Frontal cortex (tissue), 4 donors: ENCODE data around the gene RASSF5. TPM values are rescaled to one million over a fixed set of nuclear protein-coding genes. Genes with fewer than 3 reads are reported as not detected.
A peak's percentile ranks its signal among the peaks of the same experiment; 100 is the strongest.

Source experiments
- DNase-seq, 2 donors: peaks; one replicate each; pipeline ENCODE4 v3.0.0; 2012; ENCODE audit warnings: low spot score in 2 of 2
- FAIRE-seq: peaks from 2 replicates; lab custom pipeline; 2012; peaks lifted over from hg19 to GRCh38; lab: Jason Lieb, UNC
- total RNA-seq: library from RNA; depleted of rRNA; stranded (reverse); fragments of >200 nt; gene quantifications from one replicate; pipeline ENCODE4 v1.2.3, GENCODE V29; 2014
- donor health status: control.
- donor health status: control.
- donor health status: control.

RASSF5 gene, protein sequence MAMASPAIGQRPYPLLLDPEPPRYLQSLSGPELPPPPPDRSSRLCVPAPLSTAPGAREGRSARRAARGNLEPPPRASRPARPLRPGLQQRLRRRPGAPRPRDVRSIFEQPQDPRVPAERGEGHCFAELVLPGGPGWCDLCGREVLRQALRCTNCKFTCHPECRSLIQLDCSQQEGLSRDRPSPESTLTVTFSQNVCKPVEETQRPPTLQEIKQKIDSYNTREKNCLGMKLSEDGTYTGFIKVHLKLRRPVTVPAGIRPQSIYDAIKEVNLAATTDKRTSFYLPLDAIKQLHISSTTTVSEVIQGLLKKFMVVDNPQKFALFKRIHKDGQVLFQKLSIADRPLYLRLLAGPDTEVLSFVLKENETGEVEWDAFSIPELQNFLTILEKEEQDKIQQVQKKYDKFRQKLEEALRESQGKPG
- total RNA-seq: 0.82 TPM

DNA sequence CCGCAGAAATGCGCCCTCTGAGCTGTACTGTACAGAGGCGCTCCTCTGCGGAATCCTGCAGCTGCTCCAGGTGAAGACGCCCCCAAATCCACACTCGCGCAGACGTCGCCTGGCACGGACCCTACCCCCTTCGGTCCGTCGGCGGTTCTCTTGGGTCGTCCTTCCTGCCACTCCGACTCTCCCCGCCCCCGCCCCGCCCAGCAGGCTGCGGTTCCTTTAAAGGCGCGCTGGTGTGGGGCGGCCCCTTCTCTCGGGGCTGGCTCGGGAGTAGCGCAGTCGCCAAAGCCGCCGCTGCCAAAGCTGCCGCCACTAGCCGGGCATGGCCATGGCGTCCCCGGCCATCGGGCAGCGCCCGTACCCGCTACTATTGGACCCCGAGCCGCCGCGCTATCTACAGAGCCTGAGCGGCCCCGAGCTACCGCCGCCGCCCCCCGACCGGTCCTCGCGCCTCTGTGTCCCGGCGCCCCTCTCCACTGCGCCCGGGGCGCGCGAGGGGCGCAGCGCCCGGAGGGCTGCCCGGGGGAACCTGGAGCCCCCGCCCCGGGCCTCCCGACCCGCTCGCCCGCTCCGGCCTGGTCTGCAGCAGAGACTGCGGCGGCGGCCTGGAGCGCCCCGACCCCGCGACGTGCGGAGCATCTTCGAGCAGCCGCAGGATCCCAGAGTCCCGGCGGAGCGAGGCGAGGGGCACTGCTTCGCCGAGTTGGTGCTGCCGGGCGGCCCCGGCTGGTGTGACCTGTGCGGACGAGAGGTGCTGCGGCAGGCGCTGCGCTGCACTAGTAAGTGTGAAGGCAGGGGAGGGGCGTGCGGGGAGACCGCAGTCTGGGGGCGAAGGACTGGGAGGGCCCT, at the start of gene RASSF5:
RASSF5 (plus strand) TSS at position 248 of the 846 bp plus-strand sequence; CDS start at position 320, 72 bp downstream.
- FAIRE-seq (no peak), DNase-seq (peak; percentile 71 to 80)

DNA sequence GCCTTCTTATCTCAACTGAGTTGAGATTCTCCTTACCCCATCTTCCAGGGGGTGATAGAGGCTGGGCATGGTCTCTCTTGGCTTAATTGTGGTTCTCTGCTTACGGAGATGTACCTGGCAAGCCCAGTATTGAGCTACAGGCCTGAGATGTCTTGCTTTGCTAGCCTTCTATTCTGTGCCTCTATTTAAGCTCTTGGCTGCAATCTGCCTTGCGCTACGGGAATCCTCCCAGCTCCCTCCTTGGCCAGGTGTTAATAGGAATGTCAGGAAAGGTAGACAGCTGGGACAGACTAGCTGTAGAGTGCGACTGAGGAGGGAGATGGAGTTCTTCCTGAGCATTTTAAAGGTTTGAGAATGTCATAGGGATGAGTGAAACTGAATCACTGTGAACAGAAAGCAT, 47.6 kb upstream of the RASSF5 start:
- FAIRE-seq (no peak), DNase-seq (no peak)

DNA sequence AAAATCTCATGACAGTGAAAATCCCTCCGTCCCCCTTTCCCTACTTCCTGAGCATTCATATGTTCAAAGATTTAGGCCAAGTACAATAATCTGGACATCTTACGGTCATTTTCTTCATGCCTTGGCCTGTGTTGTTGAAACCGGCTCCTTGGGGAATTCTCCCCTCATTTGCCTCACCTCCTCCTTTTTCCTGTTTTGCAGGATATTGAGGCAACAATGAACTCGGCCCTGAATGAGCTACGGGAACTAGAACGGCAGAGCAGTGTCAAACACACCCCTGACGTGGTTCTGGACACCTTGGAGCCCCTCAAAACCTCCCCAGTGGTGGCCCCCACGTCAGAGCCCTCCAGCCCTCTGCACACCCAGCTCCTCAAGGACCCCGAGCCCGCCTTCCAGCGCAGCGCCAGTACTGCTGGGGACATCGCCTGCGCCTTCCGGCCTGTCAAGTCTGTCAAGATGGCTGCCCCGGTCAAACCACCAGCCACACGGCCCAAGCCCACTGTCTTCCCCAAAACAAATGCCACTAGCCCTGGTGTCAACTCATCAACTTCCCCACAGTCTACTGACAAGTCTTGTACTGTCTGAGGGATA, 46.4 kb upstream of the RASSF5 start:
- no peak for FAIRE-seq
- no peak for DNase-seq

DNA sequence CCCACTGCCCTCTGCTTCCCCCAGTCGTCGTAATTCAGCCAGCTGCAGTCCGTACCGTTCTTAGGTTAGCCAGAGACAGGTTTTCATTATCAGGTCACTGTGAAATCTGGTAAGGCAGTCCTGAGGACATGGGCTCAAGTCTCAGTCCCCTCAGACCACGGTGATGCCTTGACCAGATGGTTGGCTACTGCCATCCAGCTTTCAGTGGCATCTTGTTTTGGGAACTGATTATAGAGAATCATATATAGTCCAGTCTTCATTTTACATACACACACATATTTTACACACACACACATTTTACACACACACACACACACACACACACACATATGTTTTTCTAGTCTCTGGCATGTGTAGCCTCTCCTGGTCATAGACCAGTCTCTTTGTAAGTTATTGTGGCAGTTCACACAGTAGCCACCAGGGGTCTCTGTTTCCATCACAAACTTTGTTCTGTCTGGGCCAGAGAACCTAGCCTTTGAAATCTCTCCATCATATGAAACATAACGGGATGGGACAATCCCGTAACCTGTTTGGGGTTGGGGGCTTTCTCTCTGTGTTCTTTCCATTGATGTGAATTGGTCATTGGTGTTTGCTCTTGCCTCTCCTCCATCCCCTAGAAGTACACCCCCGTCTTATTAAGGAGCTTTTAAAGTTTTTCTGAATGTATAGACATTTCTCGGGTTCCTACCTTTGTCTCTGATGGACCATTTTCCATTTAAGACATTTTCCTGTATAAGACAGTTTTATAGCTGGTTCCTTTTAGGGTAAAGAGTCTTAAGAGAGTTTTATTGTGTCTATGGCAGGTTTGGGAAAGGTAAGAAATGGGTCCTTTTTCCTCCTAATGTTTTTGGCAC, 45.5 kb upstream of the RASSF5 start:
- DNase-seq (peak; percentile 49 to 67), FAIRE-seq (no peak)

DNA sequence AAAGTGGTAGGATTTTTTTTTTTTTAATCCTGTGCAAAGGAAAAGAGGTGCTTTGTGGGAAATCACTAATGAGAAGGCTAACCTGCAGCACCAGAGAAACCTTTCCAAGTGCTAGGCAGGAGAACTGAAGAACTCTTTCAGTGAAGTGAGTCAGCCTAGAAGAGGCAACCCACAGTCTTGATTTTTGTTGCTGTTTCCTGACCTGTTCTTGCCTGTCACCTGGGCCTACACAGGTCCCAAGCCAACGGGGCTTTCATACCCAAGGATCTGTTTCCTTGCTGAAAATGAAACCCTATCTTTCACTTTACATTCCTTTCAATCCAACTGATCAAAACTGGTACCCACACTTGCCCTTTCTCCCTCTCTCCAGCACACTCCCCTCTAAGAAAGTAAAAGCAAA, 44.2 kb upstream of the RASSF5 start:
- no peak for FAIRE-seq
- no peak for DNase-seq

DNA sequence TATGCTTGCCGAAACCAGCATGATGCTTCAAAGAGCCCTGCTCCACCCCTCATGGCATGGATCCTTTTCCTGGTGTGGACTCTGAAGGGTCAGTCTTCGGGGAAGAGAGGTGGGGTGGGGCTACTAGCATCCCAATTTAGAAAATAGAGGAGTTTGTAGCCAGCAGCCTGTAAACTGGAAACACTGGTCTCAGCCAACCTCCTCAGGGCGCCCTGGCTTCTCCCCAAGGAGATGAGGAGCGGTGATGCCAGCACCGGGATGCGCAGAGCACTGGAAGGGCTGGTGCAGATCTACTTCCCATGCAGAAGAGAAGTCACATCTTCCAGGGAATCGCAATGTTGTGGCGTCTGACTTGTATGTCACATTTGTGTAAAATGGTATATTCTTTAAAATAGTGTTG, 43.4 kb upstream of the RASSF5 start:
- FAIRE-seq (no peak), DNase-seq (no peak)

DNA sequence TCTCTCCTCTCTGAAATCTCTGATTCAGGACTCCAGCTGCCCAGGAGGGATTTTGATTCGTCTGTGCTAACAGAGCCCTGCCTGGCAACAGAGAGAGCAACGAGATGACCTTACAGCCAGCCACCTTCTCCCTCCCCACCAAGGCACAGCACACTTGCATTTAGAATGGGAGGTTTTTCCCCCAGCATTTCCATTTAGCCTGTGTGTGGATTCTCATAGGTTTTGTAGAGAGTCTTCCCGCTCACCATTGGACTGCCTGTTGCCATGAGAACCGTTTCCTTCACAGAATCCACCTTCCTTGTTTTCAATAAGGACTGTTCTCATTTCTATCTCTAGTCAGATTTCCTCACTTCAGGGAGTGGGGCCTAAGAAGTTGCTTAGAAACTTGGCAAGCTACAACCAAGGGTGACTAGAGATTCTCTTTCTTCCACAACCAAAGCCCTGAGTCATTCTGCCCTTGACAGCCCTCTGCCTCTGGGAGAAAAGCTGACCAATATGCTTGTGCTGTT, 42.8 kb upstream of the RASSF5 start:
- DNase-seq (peak; percentile 44 to 65), FAIRE-seq (no peak)

DNA sequence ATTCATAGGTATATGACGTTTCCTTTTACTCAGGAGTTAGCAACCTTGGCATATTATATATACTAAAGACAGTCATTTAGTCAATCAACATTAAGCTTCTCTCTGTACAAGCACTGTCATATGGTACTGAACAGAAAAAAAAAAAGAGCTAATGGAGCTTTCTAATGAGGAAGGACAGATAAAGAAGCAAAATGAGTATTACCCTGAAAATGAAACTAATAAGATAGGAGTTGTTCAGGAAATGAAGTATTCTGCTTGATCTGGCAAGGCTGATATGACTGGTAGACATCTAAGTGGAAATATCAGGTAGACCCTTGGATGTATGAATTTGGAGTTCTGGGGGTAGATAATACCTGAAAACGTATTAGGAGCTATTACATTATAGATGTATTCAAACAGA, 41.4 kb upstream of the RASSF5 start:
- no peak for FAIRE-seq
- no peak for DNase-seq

DNA sequence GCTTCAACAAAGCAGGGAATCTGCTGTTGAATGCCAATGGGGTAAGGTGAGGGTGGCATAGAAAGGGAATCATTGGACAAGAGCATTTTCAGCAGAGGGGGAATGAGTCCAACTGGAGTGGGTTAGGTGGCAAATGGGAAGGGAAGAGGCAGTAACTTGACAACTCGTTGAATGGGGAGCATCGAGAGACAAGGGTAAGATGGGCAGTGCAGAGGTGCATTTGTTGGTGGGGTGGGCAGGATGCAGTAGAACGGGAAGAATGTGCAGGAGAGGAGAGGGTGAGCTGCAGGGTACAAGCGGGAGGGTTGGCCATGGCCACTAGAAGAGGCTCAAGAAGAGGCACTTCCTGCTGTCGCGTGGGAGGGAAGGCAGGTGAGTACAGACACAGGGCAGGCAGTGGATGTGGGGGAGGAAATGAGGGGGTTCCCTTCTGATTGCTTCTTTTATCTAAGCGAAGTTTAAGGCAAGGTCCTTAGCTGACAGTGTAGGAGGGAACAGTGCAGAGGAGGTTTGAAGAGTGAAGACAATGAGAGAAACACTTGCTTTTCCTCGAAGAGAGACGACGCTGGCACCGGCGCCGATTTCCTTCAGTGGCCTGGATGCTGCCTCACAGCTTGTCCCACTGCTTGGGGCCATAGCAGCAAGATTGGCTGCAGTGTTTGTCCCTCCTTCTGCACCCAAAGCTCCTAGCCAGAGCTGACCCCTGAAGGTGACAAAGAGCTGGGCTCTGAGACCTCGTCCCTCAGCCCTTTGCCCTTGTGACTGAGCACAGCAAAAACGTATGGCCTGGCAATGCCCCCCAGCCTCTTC, 40.3 kb upstream of the RASSF5 start:
- DNase-seq: no peak
- no peak for FAIRE-seq

DNA sequence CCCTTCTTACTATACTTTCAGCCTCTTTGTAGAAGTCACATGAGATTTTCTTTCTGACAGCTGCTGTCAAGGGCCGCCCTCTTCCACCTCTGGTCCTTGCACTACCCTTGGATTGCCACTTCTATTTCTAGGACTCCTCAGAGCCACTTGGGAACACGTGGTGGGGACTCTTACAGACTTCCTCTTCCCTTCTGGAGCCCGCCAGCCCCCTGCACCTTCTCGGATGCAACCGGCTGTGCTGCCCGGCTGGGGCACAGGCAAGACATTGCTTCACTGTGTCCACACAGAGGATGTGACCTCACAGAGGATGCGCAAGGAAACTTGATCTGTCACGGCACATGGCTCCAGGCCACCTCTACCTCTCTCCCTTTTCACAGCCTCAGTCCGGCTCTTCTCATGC, 39.4 kb upstream of the RASSF5 start:
- no peak for DNase-seq
- no peak for FAIRE-seq

DNA sequence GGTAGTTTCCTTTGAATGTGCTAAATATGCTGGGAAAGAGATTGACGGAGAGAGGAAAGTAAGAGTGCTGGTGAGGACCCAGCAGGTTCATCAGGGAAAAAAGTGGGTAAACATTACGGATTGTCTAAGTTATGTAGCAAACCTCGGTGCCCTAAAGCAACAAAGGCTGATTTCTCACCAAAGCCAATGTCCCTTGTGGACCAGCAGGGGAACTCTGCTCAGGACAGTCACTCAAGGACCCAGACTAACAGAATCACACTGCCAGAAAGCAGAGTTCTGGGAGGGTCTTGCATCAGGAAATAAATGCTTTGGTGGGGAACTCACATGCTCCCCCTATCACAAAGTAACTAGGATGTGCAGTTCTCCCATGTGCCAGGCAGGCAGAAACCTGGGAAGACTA, 38.8 kb upstream of the RASSF5 start:
- FAIRE-seq: no peak
- DNase-seq: no peak

DNA sequence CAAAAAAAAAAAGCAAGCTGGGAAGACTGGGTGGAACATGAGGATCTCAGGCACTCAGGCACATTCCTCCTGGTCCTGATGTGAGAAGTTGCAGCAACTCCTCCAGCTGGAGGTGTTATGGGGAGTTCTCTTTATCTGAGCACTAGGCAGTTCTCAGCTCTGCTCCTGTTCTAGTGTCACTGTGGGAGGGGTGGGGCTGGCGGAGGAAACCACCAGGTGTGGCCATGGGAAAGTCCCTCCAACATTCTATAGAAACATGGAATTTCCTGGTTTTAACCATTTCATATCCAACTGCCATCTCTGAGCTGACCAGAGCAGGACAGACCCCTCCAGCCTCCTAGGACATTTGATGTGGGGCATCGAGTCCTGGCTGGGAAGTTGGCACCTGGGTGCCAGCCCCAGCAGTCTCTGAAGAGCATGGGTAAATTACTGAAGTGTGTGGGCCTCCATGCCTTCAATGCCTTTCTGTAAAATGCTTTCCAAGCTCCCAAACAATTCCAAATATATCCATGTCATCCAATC, 37.9 kb upstream of the RASSF5 start:
- FAIRE-seq: no peak

DNA sequence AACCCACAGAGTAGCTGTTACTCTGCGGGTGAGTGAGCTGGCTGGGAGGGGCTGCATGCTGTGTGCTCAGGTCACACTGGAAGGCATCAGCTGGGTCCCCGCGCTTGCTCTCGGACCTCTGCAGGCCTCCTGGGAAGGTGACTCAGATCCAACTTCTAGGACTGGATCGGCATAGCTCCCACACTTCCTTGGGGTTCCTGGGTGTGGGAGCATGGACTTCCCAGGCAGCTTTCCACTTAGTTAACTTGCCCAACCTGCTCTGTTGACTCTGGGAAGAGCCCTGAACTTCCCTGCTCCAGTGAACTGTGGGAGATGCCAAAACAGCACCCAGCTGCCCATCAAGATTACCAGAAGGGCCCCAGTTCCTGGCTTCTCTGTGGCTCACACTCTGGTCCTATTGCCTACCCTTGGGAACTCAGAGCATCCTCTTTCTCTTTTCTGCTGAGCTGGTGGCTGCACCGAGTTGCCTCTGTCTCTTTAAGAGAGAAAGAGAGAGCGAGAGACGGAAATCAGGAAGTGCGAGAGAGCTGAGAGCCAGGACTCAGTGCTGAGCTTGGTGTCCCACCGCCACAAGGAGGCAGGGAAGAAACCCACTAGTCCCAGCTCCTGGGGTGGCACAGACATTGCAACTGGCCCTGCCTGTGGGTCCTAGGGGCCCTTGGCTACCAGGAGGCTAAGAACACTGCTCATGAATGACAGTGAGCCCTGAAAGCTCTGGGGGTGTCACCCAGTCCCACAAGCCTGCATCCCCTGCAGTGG, 37.2 kb upstream of the RASSF5 start, which contains the start of gene IKBKE:
IKBKE (plus strand) TSS at position 544 of the 759 bp plus-strand sequence. CDS start 2,752 bp downstream, outside the sequence.
- DNase-seq (peak; percentile 32 to 66), FAIRE-seq (no peak)

More for the DNA sequence above, 37.9 kb upstream of the RASSF5 start:
- DNase-seq: no peak

DNA sequence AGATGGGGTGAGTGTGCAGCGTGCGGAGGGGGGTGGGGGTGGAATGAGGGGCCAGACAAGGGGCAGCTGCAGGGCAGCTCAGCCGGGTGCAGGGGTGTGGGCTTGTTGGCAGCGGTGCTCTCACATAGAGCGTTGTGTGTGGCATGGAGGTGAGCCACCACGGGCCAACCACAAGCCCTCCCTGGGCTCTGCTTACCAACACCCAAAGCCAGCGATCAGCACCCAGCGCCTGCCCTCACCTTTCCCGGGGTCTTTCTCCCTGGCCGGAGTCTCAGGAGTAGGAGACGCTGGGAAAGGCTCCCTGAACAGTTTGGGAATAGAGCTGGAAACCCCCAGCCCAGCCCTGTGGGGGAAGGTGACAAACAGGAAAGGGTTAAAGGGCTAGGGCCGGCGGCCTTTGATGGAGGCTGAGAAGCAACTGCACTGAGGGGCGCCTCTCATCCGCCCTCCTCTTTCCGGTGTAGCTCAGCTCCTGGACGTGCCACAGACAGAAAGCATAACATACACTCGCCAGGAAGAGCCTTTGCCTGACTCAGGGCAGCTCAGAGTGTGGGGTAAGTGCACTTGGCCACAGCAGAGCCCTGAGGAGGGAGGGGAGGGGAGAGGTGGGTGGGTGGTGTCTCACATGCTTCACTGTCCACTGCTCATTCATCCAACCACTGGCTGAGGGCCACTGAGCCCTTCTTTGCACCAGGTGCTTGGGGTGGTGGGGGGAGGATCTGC, 36.5 kb upstream of the RASSF5 start:
- peak in 1 of 2 donors; percentile 36 for DNase-seq
- FAIRE-seq: no peak

DNA sequence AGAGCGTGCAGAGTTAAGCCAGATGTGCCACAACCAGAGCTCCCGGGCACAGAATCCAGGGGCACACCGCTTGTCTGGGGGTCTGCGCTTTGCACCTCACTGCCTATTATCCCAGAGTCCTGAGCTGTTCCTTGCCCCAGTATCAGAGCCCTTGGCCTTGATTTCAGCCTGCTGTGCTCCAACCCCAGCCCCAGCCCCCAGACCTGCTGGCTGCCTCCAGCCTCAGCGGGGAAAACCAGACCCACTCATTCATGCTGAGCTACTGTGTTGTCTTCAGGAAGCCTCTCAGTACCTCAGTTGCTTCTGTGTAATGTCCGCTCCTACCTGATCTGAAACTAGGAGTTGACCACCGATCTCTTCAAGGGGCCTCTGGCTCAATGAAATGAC, 35.9 kb upstream of the RASSF5 start:
- FAIRE-seq (no peak), DNase-seq (no peak)

DNA sequence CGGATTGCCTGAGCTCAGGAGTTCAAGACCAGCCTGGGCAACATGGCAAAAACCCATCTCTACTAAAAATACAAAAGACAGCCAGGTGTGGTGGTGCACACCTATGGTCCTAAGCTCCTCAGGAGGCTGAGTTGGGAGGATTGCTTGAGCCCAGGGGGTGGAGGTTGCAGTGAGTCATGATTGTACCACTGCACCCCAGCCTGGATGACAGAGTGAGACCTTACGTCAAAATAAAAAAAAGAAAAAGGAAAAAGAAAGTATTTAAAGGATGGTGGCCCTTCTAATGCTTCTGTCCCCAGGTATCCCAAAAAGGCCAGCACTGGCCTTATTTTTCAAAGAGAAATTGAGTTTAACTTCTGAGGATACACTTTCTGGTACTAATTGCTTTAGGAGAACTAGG, 35.3 kb upstream of the RASSF5 start:
- DNase-seq: no peak

DNA sequence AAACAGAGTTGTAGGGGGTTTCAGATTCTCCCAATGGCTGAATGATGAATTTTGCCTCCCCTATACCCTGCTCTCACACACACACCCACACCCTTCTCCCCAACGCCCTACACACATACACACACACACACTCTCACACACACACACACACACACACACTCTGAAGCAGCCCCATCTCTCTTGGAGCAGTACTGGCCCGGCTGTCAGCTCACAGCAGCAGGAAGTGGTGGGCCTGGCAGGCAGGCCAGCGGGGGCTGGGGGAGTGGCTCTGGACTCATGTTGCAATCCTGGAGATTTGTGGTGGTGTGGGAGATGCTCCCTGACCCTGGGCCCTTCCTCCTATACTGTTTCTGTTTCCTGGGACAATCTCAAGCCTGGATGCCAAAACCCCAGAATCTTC, 34.9 kb upstream of the RASSF5 start:
- FAIRE-seq: no peak
- DNase-seq: no peak

More for the DNA sequence above, 35.3 kb upstream of the RASSF5 start:
- FAIRE-seq: no peak
